ENCODE results near the gene SELENBP1.
"Not testable (repeated sequence)": the region's sequence is repeated elsewhere in the genome, so short reads cannot be mapped to it uniquely, and the experiment has no call there.

Gene SELENBP1

DNA sequence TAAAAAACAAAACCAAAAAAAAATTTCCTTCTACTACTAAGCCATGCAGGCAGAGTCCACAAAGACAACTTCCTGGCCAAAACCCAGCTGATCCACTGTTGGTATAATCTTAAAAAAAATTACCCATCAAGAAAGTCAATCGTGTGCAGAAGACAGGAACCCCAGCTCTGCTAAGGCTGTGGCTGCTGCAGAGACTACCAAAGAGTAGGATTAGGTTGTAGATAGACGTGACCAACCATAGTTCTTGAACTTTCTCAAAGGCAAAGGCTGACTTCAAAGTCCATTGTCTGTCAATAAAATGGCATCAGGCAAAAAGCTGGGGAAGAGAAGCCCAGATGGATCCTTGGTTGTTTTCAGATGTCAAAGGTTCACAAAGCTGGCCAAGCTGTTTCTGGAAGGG is 30.3 kb upstream of the SELENBP1 start:
- no peak overlapping the region for H3K27ac ChIP-seq
- no peak overlapping the region for H3K9ac ChIP-seq
- H4K20me1 ChIP-seq: peaks cover 71% of the 10 kb centered on the region
- no peak overlapping the region for H3K4me2 ChIP-seq
- H3K4me3 ChIP-seq: no peak overlapping the region
- H3K9me3 ChIP-seq: no peaks in the 10 kb centered on the region
- peaks cover 76% of the 10 kb centered on the region for H3K36me3 ChIP-seq
- TF ChIP-seq Cebpa-rat (IDR thresholded peaks at IDR 0.05): no peak
- H3K4me1 ChIP-seq: peaks cover 17% of the 10 kb centered on the region
- H3K27me3 ChIP-seq: no peaks in the 10 kb centered on the region

DNA sequence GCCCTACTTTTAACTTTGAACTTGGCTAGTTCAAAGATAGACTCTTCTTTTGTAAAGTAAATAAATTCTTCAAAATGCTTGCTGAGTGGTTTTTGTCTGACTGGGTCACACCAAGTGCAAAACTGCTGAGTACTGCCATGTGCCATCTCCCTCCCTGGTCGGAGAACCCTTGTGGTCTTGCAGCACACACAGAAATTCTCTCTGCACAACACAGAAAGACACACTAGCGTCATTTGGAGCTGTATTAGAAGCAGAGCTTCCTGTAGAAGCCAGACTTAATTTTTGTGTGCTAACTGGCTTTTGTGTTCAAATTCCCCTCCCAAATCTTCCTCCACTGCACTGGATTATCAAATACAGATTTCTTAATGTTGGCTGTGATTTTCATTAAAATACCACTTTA is 29.4 kb upstream of the SELENBP1 start:
- Histone ChIP-seq H4K20me1 (peaks cover 70% of the 10 kb centered on the region), H3K27ac (no peak overlapping the region), H3K4me2 (no peak overlapping the region)

DNA sequence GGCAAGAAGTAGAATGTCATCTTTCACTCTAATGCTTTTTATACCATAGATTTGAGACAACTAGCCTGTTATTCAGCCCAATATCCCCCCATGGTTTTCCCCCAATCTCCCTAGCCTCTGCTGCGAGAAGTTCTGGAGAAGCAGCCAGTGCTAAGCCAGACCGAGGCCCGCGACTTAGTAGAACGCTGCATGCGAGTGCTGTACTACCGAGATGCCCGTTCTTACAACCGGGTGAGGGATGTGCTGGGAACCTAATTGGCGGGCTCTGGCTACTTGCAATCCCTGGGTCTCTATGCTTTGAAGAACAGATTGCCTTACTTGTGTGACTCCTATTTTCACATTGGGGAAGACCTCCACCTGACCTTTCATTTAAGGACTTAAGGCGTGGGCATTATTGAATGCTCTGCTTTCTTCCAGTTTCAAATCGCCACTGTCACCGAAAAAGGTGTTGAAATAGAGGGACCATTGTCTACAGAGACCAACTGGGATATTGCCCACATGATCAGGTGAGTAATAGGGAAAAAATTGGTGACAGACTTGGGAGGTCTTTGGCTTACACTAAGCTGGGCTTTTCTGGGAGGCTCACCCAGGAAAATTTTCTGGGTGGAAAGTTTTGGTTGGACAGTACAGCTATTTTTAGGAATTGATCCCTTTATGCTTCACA is 28.8 kb upstream of the SELENBP1 start:
- Histone ChIP-seq H3K4me2 (peak overlapping the region; percentile 93), H3K36me3 (peaks cover 61% of the 10 kb centered on the region), H4K20me1 (peaks cover 65% of the 10 kb centered on the region), H3K27me3 (no peaks in the 10 kb centered on the region), H3K4me3 (peak overlapping the region; percentile 91; the same call in 1 of the 2 replicates), H3K27ac (no peak overlapping the region), H3K9me3 (no peaks in the 10 kb centered on the region), H3K9ac (0 out of 2 replicates have a peak overlapping the region, but pooled peaks have one; percentile 96), H3K4me1 (peaks cover 17% of the 10 kb centered on the region)
- no peak for TF ChIP-seq Cebpa-rat (IDR thresholded peaks at IDR 0.05)

More for the DNA sequence above, 29.4 kb upstream of the SELENBP1 start:
- Histone ChIP-seq H3K9ac (no peak overlapping the region), H3K36me3 (peaks cover 67% of the 10 kb centered on the region), H3K4me1 (peaks cover 17% of the 10 kb centered on the region), H3K27me3 (no peaks in the 10 kb centered on the region), H3K4me3 (no peak overlapping the region), H3K9me3 (no peaks in the 10 kb centered on the region)
- TF ChIP-seq Cebpa-rat (IDR thresholded peaks at IDR 0.05): no peak

DNA sequence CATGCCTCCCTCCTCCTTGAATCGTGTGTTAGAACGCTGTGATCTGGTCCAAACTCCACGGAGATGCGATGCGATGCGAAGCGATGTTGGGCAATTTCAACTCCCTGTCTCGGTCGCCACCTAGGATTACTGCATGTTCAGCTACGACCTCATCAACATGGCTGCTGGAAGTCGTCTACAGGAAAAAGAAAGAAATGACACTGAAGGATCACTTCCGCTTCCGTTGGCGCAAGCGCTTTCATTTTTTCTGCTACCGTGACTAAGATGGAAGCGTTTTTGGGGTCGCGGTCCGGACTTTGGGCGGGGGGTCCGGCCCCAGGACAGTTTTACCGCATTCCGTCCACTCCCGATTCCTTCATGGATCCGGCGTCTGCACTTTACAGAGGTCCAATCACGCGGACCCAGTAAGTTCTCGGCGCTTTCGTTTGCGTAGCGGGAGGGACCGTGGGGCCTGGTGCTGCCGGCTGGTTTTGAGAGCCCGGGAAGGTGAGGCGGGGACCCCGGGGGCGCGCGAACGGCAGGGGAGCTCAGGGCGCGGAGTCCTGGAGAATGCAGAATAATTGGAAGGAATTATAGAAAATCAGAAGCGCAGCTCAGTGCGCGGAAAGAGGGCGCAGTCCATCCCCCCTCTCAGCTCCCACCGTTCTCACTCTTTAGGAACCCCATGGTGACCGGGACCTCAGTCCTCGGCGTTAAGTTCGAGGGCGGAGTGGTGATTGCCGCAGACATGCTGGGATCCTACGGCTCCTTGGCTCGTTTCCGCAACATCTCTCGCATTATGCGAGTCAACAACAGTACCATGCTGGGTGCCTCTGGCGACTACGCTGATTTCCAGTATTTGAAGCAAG is 27.0 kb upstream of the SELENBP1 start, which contains the start of gene PSMB4:
Gene PSMB4, plus strand, starts transcription at position 250 of the 848 bp plus-strand sequence. Its CDS starts 15 bp downstream, at position 265.
- Histone ChIP-seq H3K4me2 (peak within 1 kb of the TSS; percentile 93), H3K36me3 (peaks cover 44% of the 10 kb centered on the region), H3K9ac (peak within 1 kb of the TSS; percentile 96), H3K27ac (peak within 1 kb of the TSS; percentile 90), H4K20me1 (peaks cover 49% of the 10 kb centered on the region), H3K27me3 (no peaks in the 10 kb centered on the region), H3K4me1 (peaks cover 17% of the 10 kb centered on the region), H3K4me3 (peak within 1 kb of the TSS; percentile 91), H3K9me3 (no peaks in the 10 kb centered on the region)
- TF ChIP-seq Cebpa-rat (IDR thresholded peaks at IDR 0.05): peak; percentile 96

DNA sequence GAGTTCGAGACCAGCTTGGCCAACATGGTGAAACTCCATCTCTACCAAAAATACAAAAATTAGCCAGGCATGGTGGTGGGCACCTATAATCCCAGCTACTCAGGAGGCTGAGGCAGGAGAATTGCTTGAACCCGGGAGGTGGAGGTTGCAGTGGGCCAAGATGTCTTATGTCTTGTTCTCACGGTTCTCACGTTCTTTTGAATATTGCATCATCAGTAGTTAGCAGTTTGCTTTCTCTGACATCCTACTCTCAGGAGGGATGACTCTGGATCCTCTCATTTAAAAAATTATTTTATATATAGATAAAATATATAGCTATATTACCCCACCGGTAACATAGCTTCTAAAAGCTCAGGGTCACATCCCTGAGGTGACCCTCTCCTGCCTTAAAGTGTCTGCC is 23.8 kb upstream of the SELENBP1 start:
- not testable (repeated sequence) for H3K4me3 ChIP-seq, H3K4me2 ChIP-seq, H3K9ac ChIP-seq, H3K27ac ChIP-seq, H3K9me3 ChIP-seq, H3K27me3 ChIP-seq
- Histone ChIP-seq H3K36me3 (peaks cover 11% of the 10 kb centered on the region), H4K20me1 (peaks cover 18% of the 10 kb centered on the region), H3K4me1 (peaks cover 12% of the 10 kb centered on the region)
- peak; percentile 45; the same call in 1 of the 2 replicates for TF ChIP-seq Cebpa-rat (IDR thresholded peaks at IDR 0.05)

DNA sequence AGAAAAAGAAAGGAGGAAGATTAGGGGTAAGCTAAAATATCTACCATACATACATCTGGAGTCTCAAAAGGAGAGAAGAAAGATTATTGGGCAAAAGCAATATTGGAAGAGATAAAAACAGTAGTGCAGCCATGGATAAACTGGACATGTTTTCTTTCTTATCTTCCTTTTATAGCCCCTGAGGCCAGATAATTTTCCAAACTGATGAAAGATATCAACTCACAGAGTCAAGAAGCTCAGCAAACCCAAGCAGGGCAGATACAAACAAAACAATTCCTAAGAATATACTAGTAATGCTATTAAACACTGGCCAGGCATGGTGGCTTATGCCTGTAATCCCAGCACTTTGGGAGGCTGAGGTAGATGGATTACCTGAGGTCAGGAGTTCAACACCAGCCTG is 21.1 kb upstream of the SELENBP1 start:
- Histone ChIP-seq H3K4me3 (no peak overlapping the region), H3K27ac (no peak overlapping the region), H3K4me2 (no peak overlapping the region), H4K20me1 (no peaks in the 10 kb centered on the region), H3K36me3 (no peaks in the 10 kb centered on the region), H3K9me3 (no peaks in the 10 kb centered on the region), H3K4me1 (no peaks in the 10 kb centered on the region), H3K27me3 (no peaks in the 10 kb centered on the region), H3K9ac (no peak overlapping the region)
- TF ChIP-seq Cebpa-rat (IDR thresholded peaks at IDR 0.05): no peak

DNA sequence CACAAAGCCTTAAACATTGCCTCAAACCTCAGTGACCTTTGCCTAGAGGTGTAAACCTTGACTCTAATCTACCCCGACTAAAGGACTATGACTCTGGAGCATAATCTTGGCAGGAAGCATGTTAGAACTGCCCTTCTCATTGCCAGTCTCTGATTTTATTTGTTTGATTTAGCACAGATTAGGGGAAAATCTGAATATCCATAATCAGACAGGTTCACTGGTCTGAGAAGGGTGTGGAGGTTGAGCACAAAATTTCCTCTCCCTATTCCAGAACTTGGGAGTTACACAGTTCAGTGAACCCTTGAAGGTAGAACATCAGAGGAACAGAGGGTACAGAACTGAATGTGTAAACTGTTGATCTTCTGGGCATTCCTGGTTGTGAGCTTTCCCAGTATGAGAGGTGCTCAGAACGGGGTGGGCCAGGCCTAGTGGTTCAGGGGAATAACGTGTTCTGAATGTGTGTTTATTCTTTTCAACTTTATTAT is 18.6 kb upstream of the SELENBP1 start:
- Histone ChIP-seq H3K9me3 (no peaks in the 10 kb centered on the region), H3K27ac (no peak overlapping the region), H3K4me3 (no peak overlapping the region), H3K4me2 (no peak overlapping the region), H3K4me1 (no peaks in the 10 kb centered on the region), H3K36me3 (no peaks in the 10 kb centered on the region), H4K20me1 (no peaks in the 10 kb centered on the region), H3K9ac (no peak overlapping the region), H3K27me3 (no peaks in the 10 kb centered on the region)
- TF ChIP-seq Cebpa-rat (IDR thresholded peaks at IDR 0.05): no peak

DNA sequence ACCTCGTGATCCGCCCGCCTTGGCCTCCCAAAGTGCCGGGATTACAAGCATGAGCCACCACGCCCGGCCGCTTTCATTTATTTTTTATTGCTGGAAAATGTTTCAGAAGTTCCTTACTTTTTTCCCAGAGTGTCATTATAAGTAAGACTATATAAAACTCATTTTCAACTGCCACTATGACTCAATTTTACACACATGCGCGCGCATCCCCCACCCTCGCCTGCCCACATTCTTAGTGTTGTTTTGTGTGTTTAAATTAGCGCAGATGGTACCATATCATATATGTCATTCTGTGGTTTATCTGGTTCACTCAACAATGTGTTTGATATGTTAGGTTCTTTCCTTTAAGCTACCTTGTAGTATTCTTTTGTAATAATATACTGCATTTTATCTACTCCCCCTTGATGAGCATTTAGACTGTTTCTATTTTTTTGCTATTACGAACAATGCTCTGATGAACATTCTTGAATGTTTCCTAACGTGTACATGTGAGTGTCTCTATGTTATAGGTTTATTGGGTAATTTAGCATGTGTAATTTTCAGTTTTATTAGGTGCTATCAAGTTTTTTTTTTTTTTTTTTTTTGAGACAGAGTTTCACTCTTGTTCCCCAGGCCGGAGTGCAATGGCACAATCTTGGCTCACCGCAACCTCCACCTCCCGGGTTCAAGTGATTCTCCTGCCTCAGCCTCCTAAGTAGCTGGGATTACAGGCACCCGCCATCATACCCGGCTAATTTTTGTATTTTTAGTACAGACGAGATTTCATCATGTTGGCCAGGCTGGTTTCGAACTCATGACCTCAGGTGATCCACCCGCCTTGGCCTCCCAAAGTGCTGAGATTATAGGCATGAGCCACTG is 17.9 kb upstream of the SELENBP1 start:
- not testable (repeated sequence) for H3K9me3 ChIP-seq, H3K9ac ChIP-seq, H3K27ac ChIP-seq, H3K4me3 ChIP-seq, H3K4me2 ChIP-seq, H3K27me3 ChIP-seq, H4K20me1 ChIP-seq, H3K36me3 ChIP-seq, H3K4me1 ChIP-seq

DNA sequence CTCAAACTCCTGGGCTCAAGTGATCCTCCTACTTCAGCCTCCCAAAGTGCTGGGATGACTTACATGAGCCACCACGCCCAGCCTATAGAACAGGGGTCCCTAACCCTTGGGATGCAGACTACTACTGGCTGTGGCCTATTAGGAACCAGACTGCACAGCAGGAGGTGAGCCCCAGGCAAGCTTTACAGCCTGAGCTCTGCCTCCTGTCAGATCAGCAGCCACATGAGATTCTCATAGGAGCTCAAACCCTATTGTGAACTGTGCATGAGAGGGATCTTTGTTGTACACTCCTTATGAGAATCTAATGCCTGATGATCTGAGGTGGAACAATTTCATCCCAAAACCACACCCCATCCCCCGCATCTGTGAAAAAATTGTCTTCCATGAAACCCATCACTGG is 13.5 kb upstream of the SELENBP1 start:
- no peaks in the 10 kb centered on the region for H3K9me3 ChIP-seq
- H3K27ac ChIP-seq: no peak overlapping the region
- H4K20me1 ChIP-seq: no peaks in the 10 kb centered on the region
- H3K36me3 ChIP-seq: no peaks in the 10 kb centered on the region
- TF ChIP-seq Cebpa-rat (IDR thresholded peaks at IDR 0.05): no peak
- no peak overlapping the region for H3K4me2 ChIP-seq
- no peaks in the 10 kb centered on the region for H3K27me3 ChIP-seq
- no peak overlapping the region for H3K9ac ChIP-seq
- no peak overlapping the region for H3K4me3 ChIP-seq
- no peaks in the 10 kb centered on the region for H3K4me1 ChIP-seq

All from BLaER1 (cell line).